ENCODE results near the gene PPM1B.
"Not testable (repeated sequence)": the region's sequence is repeated elsewhere in the genome, so short reads cannot be mapped to it uniquely, and the experiment has no call there.

The PPM1B gene

DNA sequence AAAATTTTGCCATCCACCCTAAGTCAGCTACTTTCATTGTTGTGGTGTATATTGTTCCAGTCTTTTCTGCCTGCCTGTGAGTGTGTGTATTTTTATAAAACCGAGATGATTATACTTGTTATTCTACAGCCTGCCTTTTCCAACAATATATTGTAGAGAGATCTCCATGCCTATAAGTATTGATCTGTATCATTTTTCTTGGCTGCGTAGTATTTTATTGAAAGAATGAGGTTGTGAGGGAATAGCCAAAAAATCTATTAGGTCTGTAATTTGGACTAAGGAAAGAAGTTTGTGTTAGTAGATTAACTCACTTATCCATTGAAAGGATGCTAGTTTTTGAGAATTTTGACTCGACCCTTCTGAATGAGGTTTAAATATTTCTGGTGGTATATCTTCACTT is 34.9 kb downstream of the PPM1B start:
- DNase-seq, result no peak

DNA sequence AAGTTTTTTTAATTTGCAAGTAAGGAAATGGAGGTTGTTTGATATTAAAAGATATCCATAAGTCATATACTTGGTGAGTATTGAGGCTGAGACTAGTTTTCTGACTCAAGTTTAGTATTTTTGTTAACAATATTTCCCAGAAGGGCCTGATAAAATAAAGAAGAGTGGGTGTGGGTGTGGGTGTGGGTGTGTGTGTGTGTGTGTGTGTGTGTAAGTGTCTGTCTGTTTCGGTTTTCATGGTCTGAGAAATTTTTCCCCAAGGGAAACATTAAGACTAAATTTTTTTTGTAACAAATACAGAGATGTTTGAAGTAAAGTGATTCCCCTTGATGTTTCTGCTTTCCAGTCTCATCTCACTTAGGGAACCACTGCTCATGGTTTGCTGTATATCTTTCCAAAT is 36.5 kb downstream of the PPM1B start:
- no peak for DNase-seq

DNA sequence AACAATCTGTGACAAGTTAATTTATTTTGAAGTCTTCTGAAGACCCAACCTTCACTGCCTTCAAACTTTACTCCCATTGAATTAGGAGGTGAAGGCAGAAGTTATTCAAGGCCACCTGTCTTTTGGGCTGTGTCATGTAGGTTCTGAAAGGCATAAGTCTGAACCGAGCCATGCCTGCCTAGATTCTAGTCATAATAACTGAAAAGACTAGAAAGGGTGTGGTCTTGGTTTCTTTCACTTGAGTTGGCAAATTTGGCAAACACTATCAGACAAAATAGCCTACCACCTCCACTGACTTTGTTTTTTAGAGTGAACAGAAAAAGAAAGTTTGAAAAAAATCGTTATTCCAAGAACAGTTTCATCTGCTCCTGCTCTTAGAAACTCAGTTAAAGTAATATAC is 38.4 kb downstream of the PPM1B start:
- no peak for DNase-seq

DNA sequence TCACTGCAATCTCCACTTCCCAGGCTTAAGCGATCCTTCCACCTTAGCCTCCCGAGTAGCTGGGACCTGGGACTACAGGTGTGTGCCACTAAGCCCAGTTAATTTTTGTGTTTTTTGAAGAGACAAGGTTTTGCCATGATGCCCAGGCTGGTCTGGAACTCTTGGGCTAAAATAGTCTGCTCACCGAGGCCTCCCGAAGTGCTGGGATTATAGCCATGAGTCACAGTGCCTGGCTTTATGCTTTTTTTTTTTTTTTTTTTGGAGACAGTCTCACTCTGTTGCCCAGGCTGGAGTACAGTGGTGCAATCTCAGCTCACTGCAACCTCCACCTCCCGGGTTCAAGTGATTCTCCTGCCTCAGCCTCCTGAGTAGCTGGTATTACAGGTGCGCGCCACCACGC is 39.0 kb downstream of the PPM1B start:
- DNase-seq, result not testable (repeated sequence)

DNA sequence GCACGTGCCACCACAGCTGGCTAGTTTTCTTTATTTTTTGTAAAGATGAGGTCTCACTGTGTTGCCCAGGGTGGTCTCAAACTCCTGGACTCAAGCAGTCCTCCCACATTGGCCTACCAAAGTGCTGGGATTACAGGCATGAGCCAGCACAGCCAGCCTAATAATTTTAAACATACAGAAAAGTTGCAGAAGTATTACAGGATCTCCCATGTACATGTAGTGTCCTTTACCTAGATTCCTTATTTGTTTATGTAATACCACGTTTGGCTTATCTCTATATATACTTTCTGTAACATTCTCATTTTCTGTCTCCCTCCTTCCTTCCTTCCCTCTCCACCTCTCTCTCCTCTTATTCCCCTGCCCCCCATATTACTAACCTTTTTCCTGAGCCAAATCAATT is 41.7 kb downstream of the PPM1B start:
- no peak for DNase-seq

DNA sequence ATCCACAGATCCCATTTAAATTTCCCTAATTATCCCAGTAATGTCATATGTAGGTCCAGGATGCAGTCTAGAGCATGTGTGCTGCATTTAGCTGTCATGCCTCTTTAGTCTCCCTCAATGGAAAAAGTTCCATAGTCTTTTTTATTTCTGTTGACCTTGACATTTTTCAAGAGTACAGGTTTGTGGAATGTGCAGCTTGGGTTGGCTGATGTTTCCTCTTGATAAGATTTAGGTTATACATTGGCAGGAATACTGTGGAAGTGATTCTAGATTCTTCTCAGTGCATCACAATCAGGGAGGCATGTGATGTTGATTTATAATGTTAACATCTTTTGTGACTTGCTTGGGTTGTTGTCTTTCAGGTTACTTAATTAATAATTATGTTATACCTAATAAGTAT is 42.5 kb downstream of the PPM1B start:
- DNase-seq, result no peak

DNA sequence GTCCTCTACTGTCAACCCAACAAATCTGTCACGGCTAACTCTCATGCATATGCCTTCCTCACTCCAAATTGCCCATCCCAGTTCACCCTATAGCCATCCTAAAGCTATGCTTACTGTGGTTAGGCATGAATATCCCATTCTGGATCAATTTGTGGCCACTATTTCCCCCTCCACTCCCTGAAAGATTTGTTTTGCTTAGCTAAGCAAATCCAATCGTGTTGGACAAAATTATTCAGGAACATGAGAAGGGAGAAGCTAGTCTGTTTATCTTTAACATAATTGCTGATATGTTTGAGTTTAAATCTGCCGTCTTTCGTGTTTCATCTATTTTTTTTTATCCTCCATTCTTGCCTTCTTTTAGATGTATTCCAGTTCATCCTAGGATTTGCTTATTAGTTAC is 43.6 kb downstream of the PPM1B start:
- no peak for DNase-seq

GRCh38 chr2:44215827-44216226 is 47.2 kb downstream of the PPM1B start:
- DNase-seq, result no peak

GRCh38 chr2:44218771-44219170 is 50.1 kb downstream of the PPM1B start:
- no peak for DNase-seq

GRCh38 chr2:44226753-44227152 is 58.1 kb downstream of the PPM1B start:
- no peak for DNase-seq

- DNase-seq, result no peak
Measured at GRCh38 chr2:44230378-44230777, 61.7 kb downstream of the PPM1B start.

DNA sequence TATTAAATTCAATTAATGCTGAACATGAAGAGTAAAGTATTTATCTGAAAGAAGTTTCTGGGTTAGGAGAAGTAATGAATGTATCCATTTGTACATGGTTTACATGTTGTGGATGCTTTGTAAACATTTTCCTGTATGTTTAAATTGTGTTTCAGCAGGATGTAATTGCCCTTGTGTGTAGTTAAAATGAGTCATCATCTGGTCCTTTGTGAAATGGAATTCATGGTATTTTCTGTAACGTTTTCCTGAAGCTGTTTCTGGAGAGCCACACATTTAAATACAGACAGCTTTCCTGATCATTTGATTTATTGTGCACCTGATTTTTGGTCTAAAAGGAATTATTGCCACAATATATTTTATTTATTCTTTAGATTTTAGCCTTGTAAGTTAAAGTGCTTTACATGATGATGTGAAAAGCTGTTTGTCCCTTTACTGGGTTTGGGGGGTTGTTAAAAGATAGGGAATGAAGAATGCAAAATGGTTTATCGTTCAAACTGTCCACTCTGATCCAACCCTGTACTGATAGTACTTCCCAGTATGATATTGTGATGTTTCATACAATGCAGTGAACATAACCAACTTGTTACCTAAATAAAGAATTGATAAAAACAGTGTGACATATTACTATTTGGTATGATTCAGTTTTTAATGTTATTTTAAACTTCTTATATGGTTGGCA is 64.9 kb downstream of the PPM1B start:
- DNase-seq, result no peak

DNA sequence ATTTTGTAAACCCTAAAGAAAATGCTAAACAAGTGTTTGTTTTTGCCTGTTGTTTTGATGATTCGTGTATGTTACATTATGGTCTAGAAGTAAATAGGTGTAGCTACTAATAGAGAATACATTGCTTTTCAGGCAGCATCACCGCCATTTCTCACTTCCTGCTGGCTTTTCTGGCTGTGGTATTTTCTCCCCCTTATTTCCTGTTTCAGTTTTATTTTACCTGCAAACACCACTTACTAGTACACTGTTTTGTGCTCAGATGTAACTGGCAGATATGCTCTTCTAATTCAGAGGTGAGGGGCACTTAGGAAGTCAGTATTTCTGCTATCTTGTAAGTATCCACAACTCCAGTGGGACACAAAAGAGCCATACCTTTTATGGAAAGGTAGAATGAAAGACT is 68.5 kb downstream of the PPM1B start:
- DNase-seq, result no peak

DNA sequence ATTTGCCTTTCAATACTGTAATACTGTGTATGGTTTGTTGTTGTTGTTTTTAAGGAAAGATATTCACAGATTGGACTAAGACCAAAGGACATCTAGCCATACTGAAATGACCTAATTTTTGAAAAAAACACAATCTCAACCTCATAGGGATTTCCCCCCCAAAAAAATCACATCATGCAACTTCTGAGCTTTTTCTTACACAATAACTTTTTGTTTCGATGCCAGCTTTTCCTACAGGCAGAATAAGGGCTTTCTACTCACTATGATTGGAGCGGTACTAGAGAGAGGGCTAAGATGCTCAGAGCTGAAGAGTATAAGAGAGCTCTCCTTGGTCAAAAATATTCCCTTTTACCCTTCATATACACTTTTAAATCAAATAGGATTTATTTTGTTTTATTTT is 74.2 kb downstream of the PPM1B start:
- no peak for DNase-seq

- peak; percentile 65 for DNase-seq
Measured at GRCh38 chr2:44244135-44244871, 75.6 kb downstream of the PPM1B start.

GRCh38 chr2:44245083-44245861 is 76.6 kb downstream of the PPM1B start:
- DNase-seq, result no peak

DNA sequence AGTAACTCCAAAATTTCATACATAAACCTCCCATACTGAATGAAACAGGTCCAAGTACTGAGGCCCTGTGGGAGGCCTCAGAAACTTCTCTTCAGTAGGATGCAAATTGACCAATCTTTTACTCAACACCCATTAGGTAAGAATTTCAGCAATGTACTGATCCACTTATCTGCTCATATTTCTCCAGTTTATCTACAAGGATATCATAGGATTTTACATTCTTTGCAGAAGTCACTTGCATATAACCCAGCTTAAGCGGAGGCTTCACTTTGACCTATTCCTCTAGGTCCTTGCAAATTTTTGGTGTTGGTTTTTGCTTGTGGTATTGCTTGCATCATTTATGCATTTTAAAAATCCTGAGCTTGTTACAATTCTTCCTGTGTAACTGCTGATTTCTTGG is 77.8 kb downstream of the PPM1B start:
- DNase-seq, result no peak

DNA sequence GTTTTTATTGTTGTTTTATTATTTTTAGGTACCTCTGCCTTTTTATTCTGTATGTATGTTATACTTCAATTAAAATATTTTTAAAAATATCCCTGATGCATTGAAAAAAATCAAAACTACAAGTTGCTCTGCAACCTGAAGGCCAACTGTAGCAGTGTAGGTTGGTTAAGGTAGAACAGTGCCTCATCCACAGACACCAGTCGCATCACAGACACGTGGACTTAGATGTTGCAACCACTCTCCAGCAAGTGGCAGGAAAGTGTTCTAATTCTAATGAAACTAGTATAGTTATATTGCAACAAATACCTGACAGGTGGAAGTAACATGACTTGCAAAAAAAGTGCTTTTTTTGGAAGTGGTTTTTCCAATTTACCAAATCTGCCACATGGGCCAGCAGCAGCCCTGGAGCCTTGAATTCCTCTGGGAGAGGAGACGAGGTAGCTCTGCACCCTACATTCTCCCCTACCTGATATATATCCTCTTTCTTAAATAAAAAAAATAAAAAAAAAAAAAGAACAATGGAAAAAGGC is 78.2 kb downstream of the PPM1B start:
- no peak for DNase-seq

DNA sequence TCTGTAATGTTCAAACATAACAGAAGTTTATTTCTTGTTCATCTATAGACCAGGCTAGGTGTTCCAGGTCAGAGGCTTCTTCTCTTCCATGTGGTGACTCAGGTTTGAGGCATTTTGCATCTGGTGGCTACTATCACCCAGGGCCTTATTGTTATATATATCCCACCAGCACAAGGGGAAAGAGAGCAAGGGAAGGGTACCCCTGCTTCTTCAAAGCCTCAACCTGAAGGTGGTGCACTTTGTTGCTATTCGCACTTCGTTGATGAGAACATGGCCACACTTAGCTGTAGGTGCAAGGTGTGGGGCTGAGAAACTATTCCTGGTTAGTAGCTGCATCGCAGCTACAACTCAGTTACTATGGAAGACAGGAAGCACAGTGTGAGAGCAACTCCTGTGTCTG is 79.2 kb downstream of the PPM1B start:
- DNase-seq, result no peak

DNA sequence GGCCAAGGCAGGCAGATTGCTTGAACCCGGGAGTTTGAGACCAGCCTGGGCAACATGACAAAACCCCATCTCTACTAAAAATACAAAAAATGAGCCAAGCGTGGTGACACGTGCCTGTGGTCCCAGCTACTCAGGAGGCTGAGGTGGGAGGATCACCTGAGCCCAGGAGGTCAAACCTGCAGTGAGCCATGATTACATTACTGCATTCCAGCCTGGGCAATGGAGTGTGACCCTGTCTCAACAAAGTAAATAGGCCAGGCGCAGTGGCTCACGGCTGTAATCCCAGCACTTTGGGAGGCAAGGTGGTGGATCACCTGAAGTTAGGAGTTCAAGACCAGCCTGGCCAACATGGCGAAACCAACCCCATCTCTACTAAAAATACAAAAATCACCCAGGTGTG is 80.6 kb downstream of the PPM1B start:
- DNase-seq, result not testable (repeated sequence)

DNA sequence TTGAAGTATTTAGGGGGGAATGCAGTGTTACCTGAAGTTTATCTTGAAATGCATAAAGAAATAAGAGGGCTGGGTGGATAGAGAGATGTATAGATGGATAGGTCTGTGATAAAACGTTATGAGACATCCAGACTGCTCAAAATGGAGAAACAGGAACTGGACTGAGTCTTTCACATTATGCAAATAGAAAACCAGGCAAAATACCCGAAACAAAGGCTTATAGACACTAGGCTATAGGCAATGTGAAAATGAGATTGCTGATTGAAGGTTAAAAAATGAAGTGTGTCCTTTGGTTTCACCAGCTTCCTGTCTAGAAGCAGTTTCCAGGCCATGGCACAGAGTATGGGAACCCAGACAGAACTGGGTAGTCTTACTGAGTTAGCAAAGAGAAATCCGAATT is 81.7 kb downstream of the PPM1B start:
- DNase-seq, result no peak

DNA sequence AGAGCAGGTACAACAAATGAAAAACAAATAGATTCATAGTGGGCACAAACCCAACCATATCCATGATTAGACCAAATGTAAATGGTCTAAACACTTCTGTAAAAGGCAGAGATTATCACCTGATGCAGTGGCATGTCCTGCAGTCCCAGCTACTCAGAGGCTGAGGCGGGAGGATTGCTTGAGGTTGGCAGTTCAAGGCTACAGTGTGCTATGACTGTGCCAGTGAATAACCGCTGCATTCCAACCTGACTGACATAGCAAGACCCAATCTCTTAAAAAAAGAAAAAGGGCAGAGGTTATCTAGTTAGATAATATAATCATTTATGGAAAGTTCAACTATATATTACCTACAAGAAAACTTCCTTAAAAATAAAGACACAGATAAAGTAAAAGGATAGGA is 85.3 kb downstream of the PPM1B start:
- no peak for DNase-seq

DNA sequence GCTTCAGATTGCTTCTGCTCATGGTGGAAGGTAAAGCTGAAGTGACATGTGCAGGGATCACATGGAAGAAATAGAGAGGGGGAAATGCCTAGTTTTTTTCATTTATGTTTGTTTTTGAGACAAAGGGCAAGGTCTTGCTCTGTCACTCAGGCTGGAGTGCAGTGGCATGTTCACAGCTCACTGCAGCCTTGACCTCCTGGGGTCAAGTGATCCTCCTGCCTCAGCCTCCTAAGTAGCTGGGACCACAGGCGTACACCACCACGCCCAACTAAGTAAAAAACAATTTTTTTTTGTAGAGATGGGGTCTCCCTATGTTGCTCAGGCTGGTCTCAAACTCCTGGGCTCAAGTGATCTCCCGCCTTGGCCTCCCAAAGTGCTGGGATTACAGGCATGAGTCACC is 87.0 kb downstream of the PPM1B start:
- not testable (repeated sequence) for DNase-seq

DNA sequence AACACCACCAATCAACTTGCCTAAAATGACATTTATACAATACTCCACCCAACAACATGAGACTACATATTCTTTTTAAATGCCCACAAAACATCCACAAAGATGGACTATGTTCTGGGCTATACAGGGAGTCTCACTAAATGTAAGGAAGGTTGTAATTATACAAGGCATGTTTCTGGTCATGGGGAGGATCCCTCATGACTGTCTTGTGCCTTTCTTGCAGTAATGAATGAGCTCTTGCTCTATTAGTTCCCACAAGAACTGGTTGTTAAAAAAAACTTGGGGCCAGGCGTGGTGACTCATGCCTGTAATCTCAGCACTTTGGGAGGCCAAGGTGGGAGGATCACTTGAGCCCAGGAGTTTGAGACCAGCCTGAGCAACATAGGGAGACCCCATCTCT is 89.1 kb downstream of the PPM1B start:
- DNase-seq, result not testable (repeated sequence)

Measured in activated CD8-positive, alpha-beta memory T cell treated with anti-CD3 and anti-CD28 coated beads for 24 hours (primary cell).